HepG2 (cell line): ENCODE data around the gene SLC7A11. TPM values are rescaled to one million over a fixed set of nuclear protein-coding genes. Genes with fewer than 3 reads are reported as not detected.

Experiments
- BRF2 ChIP-seq: sonication (generic); formaldehyde crosslinking; IDR thresholded peaks from 2 replicates; pipeline ENCODE4 v1.8.1; 2022; ENCODE audit warnings: mild to moderate bottlenecking, missing genetic modification reagents
- STAT6 ChIP-seq: sonication (generic); formaldehyde crosslinking; IDR thresholded peaks from 2 replicates; pipeline ENCODE4 v1.4.0; 2020; ENCODE audit warnings: missing genetic modification reagents, mild to moderate bottlenecking, borderline replicate concordance
- TCF7L2 ChIP-seq: IDR thresholded peaks from 2 replicates; pipeline ENCODE4 v1.6.1; 2011; ENCODE audit warnings: mild to moderate bottlenecking, low read depth, low read length, moderate library complexity
- ZMYM2 ChIP-seq: sonication (generic); formaldehyde crosslinking; IDR thresholded peaks from 2 replicates; pipeline ENCODE4 v1.8.0; 2022; ENCODE audit warnings: mild to moderate bottlenecking, missing genetic modification reagents
- ZNF224 ChIP-seq: sonication (generic); formaldehyde crosslinking; IDR thresholded peaks from 2 replicates; pipeline ENCODE4 v1.5.0; 2020; ENCODE audit warnings: mild to moderate bottlenecking, missing genetic modification reagents
- polyA plus RNA-seq, 8 experiments: library from polyadenylated mRNA; depleted of rRNA in 3 of 8; stranded (reverse) in 7 of 8; unstranded in 1 of 8; fragments of >200 nt; fragmentation: Illumina TruSeq in 4 of 8; extraction: Trizol in 4 of 8; gene quantifications; 2 replicates each; pipeline versions ENCODE4 v1.2.1 to v1.2.3, GENCODE V29; 2011 to 2016; ENCODE audit warnings: low read depth in 4 of 8, missing spikeins in 1 of 8, mixed read lengths in 1 of 8; ENCODE audit not compliant: insufficient read depth in 1 of 8
- total RNA-seq, 5 experiments: library from RNA; depleted of rRNA; stranded (reverse); fragments of >200 nt; fragmentation: Illumina TruSeq; extraction: Trizol; gene quantifications; 2 replicates each; pipeline ENCODE4 v1.2.3, GENCODE V29; 2016; ENCODE audit warnings: low read depth in 1 of 5
- TF ChIP-seq, protein P1 (sequence below), 2 experiments: fragments of 450-650 bp in 1 of 2; sonication (generic) in 1 of 2; formaldehyde crosslinking in 1 of 2; IDR thresholded peaks; 2 replicates each; pipeline versions ENCODE4 v1.6.1 to v1.8.0; 2016 to 2022; ENCODE audit warnings: antibody characterized with exemption in 1 of 2, mild to moderate bottlenecking in 1 of 2, missing genetic modification reagents in 1 of 2
- TF ChIP-seq, protein P2 (sequence below), 2 experiments: fragments of 450-650 bp in 1 of 2; sonication (generic) in 1 of 2; formaldehyde crosslinking; IDR thresholded peaks; 2 replicates each; pipeline versions ENCODE4 v1.5.0 to v1.8.0; 2020 to 2022; ENCODE audit warnings: mild to moderate bottlenecking in 1 of 2, missing genetic modification reagents in 1 of 2

SLC7A11 gene
- total and polyA plus RNA-seq, 2 of the 13 experiments (the other 11 are each of a cell fraction or from before 2014, with no cell fraction given) = 15.7 to 17.5 TPM

DNA sequence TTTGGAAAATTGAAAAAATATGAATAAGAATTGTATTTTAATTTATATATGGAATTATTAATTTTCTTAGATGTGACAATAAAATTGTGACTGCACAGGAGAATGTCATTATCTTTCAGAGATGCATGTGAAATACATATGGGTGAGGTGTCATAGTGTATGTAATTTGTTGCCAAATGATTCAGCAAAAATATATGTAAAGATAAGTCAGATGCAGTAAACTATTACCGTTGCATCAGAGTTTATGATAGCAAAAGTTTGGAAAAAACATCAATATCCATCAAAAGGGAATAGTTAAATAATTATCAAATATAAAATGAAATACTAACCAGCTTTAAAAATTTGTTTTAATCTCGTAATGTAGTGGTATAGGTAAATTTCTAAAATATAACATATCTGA, 10.4 kb upstream of the SLC7A11 start (continued):
- TF ChIP-seq, protein P1, sequence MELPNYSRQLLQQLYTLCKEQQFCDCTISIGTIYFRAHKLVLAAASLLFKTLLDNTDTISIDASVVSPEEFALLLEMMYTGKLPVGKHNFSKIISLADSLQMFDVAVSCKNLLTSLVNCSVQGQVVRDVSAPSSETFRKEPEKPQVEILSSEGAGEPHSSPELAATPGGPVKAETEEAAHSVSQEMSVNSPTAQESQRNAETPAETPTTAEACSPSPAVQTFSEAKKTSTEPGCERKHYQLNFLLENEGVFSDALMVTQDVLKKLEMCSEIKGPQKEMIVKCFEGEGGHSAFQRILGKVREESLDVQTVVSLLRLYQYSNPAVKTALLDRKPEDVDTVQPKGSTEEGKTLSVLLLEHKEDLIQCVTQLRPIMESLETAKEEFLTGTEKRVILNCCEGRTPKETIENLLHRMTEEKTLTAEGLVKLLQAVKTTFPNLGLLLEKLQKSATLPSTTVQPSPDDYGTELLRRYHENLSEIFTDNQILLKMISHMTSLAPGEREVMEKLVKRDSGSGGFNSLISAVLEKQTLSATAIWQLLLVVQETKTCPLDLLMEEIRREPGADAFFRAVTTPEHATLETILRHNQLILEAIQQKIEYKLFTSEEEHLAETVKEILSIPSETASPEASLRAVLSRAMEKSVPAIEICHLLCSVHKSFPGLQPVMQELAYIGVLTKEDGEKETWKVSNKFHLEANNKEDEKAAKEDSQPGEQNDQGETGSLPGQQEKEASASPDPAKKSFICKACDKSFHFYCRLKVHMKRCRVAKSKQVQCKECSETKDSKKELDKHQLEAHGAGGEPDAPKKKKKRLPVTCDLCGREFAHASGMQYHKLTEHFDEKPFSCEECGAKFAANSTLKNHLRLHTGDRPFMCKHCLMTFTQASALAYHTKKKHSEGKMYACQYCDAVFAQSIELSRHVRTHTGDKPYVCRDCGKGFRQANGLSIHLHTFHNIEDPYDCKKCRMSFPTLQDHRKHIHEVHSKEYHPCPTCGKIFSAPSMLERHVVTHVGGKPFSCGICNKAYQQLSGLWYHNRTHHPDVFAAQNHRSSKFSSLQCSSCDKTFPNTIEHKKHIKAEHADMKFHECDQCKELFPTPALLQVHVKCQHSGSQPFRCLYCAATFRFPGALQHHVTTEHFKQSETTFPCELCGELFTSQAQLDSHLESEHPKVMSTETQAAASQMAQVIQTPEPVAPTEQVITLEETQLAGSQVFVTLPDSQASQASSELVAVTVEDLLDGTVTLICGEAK (IDR thresholded peaks at IDR 0.05) = no peak
- TF ChIP-seq, protein P1 (CRISPR knock-in tag; IDR thresholded peaks at IDR 0.05) = no peak
- TF ChIP-seq STAT6 = no peak
- TF ChIP-seq, protein P2, sequence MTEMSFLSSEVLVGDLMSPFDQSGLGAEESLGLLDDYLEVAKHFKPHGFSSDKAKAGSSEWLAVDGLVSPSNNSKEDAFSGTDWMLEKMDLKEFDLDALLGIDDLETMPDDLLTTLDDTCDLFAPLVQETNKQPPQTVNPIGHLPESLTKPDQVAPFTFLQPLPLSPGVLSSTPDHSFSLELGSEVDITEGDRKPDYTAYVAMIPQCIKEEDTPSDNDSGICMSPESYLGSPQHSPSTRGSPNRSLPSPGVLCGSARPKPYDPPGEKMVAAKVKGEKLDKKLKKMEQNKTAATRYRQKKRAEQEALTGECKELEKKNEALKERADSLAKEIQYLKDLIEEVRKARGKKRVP (CRISPR knock-in tag; IDR thresholded peaks at IDR 0.05) = no peak
- no peak for TF ChIP-seq ZNF224 (CRISPR knock-in tag)
- no peak for TF ChIP-seq TCF7L2
- no peak for TF ChIP-seq BRF2 (CRISPR knock-in tag)
- no peak for TF ChIP-seq ZMYM2
- TF ChIP-seq, all 625 proteins: peak for 0
